Psoas muscle (tissue), 8 donors: ENCODE results near the gene DCTN2. TPM values are rescaled to one million over a fixed set of nuclear protein-coding genes. Genes with fewer than 3 reads are reported as not detected.

Experiments
- ATAC-seq, 4 donors: fragments of 200-7000 bp; cut with Tn5 transposase; one replicate each; pipeline ENCODE4 v1.9.1; 2020; ENCODE audit warnings: moderate library complexity in 3 of 4, mild to moderate bottlenecking in 2 of 4
- DNase-seq, 2 donors: peaks; one replicate each; pipeline ENCODE4 v3.0.0-alpha.2; 2020
- H3K27ac ChIP-seq: fragments of 200-600 bp; one replicate; pipeline ENCODE4 v1.8.0; 2022
- H3K27me3 ChIP-seq, 3 donors: fragments of 200-600 bp in 1 of 3; one replicate each; pipeline versions ENCODE4 v1.6.1 to v1.8.0; 2013 to 2022; ENCODE audit warnings: low read length in 2 of 3, mild to moderate bottlenecking in 2 of 3, moderate library complexity in 1 of 3; ENCODE audit not compliant: insufficient read depth in 3 of 3
- H3K36me3 ChIP-seq, 2 donors: fragments of 200-600 bp in 1 of 2; one replicate each; pipeline versions ENCODE4 v1.6.1 to v1.8.0; 2013 to 2022; ENCODE audit warnings: low read depth in 1 of 2, mild to moderate bottlenecking in 1 of 2, moderate library complexity in 1 of 2; ENCODE audit not compliant: insufficient read depth in 1 of 2
- H3K4me1 ChIP-seq: fragments of 200-600 bp; one replicate; pipeline ENCODE4 v1.8.0; 2022
- H3K4me3 ChIP-seq: fragments of 200-600 bp; one replicate; pipeline ENCODE4 v1.8.0; 2022; ENCODE audit warnings: mild to moderate bottlenecking
- H3K9me3 ChIP-seq: fragments of 200-600 bp; one replicate; pipeline ENCODE4 v1.8.0; 2022
- WGBS, 3 donors: extraction: QIAGEN DNeasy Blood & Tissue Kit; methylation state at CpG; one replicate each; pipeline versions ENCODE4 v1.1.6 to v1.1.7; 2013; 5-methylcytosine and 5-hydroxymethylcytosine counted together
- intact Hi-C, 2 donors: fragments of 100-400 bp; cut with DNase I; formaldehyde crosslinking; loops; one replicate each; pipeline versions ENCODE4 v1.11.0 to v1.14.2; 2022
- polyA plus RNA-seq, 3 donors: library from polyadenylated mRNA; stranded (reverse); fragments of 200-250 nt; gene quantifications; one replicate each; pipeline ENCODE4 v1.2.3, GENCODE V29; 2013
- total RNA-seq, 4 donors: library from RNA; stranded (reverse); fragmentation: NEBNext Ultra II Directional in 2 of 4; extraction: Animal tissue kit (Norgen Biotek cat#: 25700) in 2 of 4; gene quantifications; one replicate each; pipeline versions ENCODE4 v1.2.1 to v1.2.4, GENCODE V29; 2021 to 2023
- TF ChIP-seq, protein P1 (sequence below): fragments of 200-600 bp; IDR thresholded peaks from one replicate; pipeline ENCODE4 v1.8.0; 2022; ENCODE audit warnings: antibody characterized with exemption
- donor health status: healthy with polysubstance abuse.
- donor health status: DM: no; HTN: no; CAD: no; lungs with moderate emphysema.
- donor health status: Bipolar disorder and iron deficiency.
- donor health status: healthy.
- donor health status: DM: yes; HTN: yes; CAD: no.
- donor health status: DM: no; HTN: no; CAD: no.
- donor health status: DM: no; HTN: no; CAD: no.
- donor health status: DM: yes; HTN: yes; CAD: no.

DCTN2 gene
- total and polyA plus RNA-seq, 7 donors: 91.0 to 165 (median 108) TPM

DNA sequence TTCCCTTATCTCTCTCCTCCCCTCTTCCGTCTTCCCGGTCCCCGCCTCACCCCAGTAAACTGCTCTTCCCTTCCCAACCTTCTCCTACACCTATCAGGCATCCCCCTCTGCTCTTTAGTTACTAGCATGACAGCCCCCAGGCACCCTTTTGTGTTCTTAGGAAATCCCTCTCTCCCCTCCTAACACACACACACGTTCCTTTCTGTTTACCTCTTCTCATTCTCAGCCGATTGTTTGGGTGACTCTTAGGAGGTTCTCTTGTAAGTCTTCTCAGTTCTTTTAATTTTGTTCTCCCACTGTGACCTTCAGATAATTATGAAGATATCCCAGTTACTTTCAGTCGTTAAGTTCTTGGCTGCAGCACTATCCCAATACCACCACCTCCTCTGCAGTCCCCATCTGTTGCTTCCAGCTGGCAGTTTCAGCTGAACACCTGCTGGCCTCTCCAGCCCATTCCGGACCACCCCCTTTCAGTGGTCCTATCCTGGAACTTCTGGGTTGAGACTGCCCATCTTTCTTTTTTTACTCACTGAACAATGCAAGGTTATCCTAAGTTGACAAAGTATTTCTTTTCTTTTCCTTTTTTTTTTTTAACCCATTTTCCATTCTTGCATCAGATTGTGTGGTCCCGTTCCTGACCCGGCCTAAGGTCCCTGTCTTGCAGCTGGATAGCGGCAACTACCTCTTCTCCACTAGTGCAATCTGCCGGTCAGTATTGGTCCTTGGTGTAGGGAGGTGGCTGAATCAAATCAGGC is 58.4 kb downstream of the DCTN2 start:
- TF ChIP-seq, protein P1, sequence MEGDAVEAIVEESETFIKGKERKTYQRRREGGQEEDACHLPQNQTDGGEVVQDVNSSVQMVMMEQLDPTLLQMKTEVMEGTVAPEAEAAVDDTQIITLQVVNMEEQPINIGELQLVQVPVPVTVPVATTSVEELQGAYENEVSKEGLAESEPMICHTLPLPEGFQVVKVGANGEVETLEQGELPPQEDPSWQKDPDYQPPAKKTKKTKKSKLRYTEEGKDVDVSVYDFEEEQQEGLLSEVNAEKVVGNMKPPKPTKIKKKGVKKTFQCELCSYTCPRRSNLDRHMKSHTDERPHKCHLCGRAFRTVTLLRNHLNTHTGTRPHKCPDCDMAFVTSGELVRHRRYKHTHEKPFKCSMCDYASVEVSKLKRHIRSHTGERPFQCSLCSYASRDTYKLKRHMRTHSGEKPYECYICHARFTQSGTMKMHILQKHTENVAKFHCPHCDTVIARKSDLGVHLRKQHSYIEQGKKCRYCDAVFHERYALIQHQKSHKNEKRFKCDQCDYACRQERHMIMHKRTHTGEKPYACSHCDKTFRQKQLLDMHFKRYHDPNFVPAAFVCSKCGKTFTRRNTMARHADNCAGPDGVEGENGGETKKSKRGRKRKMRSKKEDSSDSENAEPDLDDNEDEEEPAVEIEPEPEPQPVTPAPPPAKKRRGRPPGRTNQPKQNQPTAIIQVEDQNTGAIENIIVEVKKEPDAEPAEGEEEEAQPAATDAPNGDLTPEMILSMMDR: no peak
- WGBS, 3 donors: 25 to 27% (median 26%) methylated on average over 11 of the region's 11 CpGs
- H3K36me3 ChIP-seq: peaks cover 16 to 36% of the 10 kb centered on the region in 2 donors
- no peaks in the 10 kb centered on the region for H3K9me3 ChIP-seq
- peak overlapping the region; percentile 96 for H3K4me3 ChIP-seq
- intact Hi-C loops: loop anchor here in 1 of 2 donors (5.0 kb wide), 1 partner anchor 34 kb away; the partner anchor contains the start of genes DDIT3 and MBD6
- no peaks in the 10 kb centered on the region for H3K27me3 ChIP-seq
- DNase-seq: no peak
- H3K4me1 ChIP-seq: peaks cover 10% of the 10 kb centered on the region
- H3K27ac ChIP-seq: peak overlapping the region; percentile 76
- ATAC-seq: peak in 2 of 4 donors; percentile 16 to 17

DNA sequence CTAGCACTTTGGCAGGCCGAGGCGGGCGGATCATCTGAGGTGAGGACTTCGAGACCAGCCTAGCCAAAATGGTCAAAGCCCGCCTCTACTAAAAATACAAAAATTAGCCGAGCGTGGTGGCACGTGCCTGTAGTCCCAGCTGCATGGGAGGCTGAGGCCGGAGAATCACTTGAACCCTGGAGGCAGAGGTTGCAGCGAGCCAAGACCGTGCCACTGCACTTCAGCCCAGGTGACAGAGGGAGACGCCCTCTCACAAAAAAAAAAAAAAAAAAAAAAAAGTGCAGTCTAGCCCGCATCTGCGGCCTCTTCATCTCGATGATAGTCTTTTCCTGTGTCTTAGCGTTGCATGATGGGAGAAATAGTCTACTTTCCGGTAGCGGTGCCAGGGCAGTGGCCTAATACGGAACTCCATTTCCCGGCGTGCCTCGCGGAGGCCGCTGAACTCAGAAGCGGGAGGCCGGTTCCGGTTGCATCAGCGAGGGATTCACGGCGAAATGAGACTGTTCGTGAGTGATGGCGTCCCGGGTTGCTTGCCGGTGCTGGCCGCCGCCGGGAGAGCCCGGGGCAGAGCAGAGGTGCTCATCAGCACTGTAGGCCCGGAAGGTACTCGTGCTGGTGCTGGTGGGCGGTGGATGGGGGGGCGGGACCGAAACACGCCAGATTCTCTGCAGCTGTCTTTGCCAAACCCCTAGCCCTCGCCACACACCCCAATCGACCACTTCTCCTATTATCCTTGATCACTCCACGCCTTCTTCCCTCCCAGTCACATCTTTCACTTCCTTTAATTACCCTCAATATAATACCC is 59.2 kb downstream of the DCTN2 start, which contains the start of gene MARS1:
Gene MARS1, plus strand, starts transcription at position 472 of the 805 bp plus-strand sequence. Its CDS starts 23 bp downstream, at position 495.
- Histone ChIP-seq H3K4me1 (peaks cover 10% of the 10 kb centered on the region), H3K27ac (peak within 1 kb of the TSS; percentile 76), H3K9me3 (no peaks in the 10 kb centered on the region), H3K36me3 (peaks cover 14 to 34% of the 10 kb centered on the region in 2 donors), H3K4me3 (peak within 1 kb of the TSS; percentile 96), H3K27me3 (no peaks in the 10 kb centered on the region)
- TF ChIP-seq, protein P1: no peak
- intact Hi-C loops: loop anchor here in 1 of 2 donors (5.0 kb wide), 1 partner anchor 35 kb away; the partner anchor contains the start of genes DDIT3 and MBD6
- peak; percentile 94 to 97 for DNase-seq
- peak; percentile 97 to 99 (median 98) for ATAC-seq
- WGBS, 3 donors: 1 to 2% (median 2%) methylated on average over 41 to 47 of the region's 47 CpGs

DNA sequence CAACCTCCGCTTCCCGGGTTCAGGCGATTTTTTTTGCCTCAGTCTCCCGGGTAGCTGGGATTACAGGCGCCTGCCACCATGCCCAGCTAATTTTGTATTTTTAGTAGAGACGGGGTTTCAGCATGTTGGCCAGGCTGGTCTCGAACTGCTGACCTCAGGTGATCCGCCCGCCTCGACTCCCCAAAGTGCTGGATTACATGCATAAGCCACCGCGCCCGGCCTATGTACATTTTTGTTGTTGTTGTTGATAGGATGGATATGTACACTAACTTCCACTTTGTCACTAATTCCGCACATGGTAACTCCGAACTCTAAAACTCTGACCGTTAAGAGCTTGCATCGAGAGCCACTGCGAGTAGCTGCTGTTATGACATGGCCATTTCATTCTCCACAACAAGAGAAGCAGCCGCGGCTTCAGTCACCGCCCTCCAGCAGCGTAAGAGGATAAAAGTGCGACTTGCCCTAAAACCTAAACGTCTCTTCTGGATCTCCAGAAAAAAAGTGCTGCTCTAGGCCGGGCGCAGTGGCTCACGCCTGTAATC is 59.9 kb downstream of the DCTN2 start:
- Histone ChIP-seq H3K4me3 (peak overlapping the region; percentile 96), H3K9me3 (no peaks in the 10 kb centered on the region), H3K27ac (peak overlapping the region; percentile 76), H3K27me3 (peaks cover 0 to 3% (median 0%) of the 10 kb centered on the region in 3 donors), H3K4me1 (peaks cover 10% of the 10 kb centered on the region), H3K36me3 (peaks cover 12 to 32% of the 10 kb centered on the region in 2 donors)
- intact Hi-C loops: loop anchor here in 1 of 2 donors (5.0 kb wide), 1 partner anchor 35 kb away; the partner anchor contains the start of genes DDIT3 and MBD6
- TF ChIP-seq, protein P1: no peak
- ATAC-seq (peak in 1 of 4 donors; percentile 4), DNase-seq (no peak)
- 81 to 85% (median 82%) methylated on average over 27 of the region's 27 CpGs for WGBS, 3 donors

DNA sequence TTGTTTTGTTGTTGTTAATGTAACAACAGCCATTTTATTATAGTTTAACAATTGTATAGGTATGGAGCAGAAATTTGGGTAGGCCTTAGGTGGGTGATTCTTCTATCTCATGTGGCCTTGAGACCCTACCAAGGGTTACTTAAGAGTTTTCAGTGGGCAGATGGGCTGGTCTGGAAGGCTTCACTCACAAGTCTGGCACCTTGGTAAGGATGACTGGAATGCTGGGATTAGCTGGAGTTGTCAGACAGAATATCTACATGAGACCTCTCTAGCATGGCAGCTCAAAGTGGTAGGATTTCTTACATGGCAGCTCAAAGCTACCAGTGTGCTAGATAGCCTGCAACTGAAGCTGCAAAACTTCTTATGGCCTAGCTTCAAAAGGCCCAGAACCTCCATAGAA is 61.3 kb downstream of the DCTN2 start:
- TF ChIP-seq, protein P1: no peak
- peaks cover 0 to 3% (median 0%) of the 10 kb centered on the region in 3 donors for H3K27me3 ChIP-seq
- peaks cover 10% of the 10 kb centered on the region for H3K4me1 ChIP-seq
- H3K9me3 ChIP-seq: no peaks in the 10 kb centered on the region
- DNase-seq (no peak), ATAC-seq (no peak)
- intact Hi-C loops: loop anchor here in 1 of 2 donors (5.0 kb wide), 1 partner anchor 37 kb away; the partner anchor contains the start of genes DDIT3 and MBD6
- peaks cover 7 to 18% of the 10 kb centered on the region in 2 donors for H3K36me3 ChIP-seq
- no peak overlapping the region for H3K27ac ChIP-seq
- H3K4me3 ChIP-seq: no peak overlapping the region
